ENCODE data around the gene PTEN.

GRCh38 chr10:87983716-87984115 lies 120.3 kb downstream of the PTEN start:
- TF ChIP-seq, protein P1, sequence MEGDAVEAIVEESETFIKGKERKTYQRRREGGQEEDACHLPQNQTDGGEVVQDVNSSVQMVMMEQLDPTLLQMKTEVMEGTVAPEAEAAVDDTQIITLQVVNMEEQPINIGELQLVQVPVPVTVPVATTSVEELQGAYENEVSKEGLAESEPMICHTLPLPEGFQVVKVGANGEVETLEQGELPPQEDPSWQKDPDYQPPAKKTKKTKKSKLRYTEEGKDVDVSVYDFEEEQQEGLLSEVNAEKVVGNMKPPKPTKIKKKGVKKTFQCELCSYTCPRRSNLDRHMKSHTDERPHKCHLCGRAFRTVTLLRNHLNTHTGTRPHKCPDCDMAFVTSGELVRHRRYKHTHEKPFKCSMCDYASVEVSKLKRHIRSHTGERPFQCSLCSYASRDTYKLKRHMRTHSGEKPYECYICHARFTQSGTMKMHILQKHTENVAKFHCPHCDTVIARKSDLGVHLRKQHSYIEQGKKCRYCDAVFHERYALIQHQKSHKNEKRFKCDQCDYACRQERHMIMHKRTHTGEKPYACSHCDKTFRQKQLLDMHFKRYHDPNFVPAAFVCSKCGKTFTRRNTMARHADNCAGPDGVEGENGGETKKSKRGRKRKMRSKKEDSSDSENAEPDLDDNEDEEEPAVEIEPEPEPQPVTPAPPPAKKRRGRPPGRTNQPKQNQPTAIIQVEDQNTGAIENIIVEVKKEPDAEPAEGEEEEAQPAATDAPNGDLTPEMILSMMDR (IDR thresholded peaks at IDR 0.05): no peak
- TF ChIP-seq POLR2A (IDR thresholded peaks at IDR 0.05): no peak
